ENCODE measurements around the gene PRXL2C. TPM values are rescaled to one million over a fixed set of nuclear protein-coding genes. Genes with fewer than 3 reads are reported as not detected.
"Not testable (repeated sequence)": the region's sequence is repeated elsewhere in the genome, so short reads cannot be mapped to it uniquely, and the experiment has no call there.

The PRXL2C gene
- total RNA-seq, 1 experiment from 2014 or later: 8.5 TPM

DNA sequence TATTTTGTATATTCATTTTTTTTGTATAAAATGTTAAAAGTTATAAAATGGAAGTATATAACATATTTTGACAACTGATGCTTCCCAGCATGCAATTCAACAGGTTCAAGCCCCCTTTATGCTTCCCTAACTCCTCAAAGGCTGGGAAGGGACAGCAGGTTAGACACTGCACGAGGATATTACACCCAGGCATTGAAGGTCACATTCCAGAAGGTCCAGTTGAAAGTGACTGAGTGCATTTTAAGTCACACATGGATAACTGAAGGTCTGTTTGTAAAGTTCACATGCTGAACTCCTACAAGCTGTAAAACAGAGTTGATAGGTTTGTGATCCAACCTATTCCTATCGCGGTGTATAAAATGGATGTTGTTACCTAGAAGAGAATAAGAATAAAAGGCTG, 13.6 kb downstream of the PRXL2C start:
- H3K4me2 ChIP-seq: no peak overlapping the region
- H3K36me3 ChIP-seq (ENCODE audit: low read depth): no peaks in the 10 kb centered on the region
- H4K20me1 ChIP-seq (ENCODE audit: insufficient read depth): no peaks in the 10 kb centered on the region
- ChIA-PET POLR2A (ENCODE audit: unreplicated experiment) (no interaction called here), CTCF (no interaction called here)
- no peaks in the 10 kb centered on the region for H3K27me3 ChIP-seq (ENCODE audit: insufficient read depth, low read depth)
- no peaks in the 10 kb centered on the region for H3K9me2 ChIP-seq (ENCODE audit: insufficient read depth)
- 0 out of 2 replicates have a peak, but pooled peaks cover 4% of the 10 kb centered on the region for H3F3A ChIP-seq (ENCODE audit: insufficient read depth, low read depth)
- H3K27ac ChIP-seq: no peak overlapping the region
- H3K4me1 ChIP-seq (replicated peaks; ENCODE audit: insufficient read depth): no peaks in the 10 kb centered on the region
- H3K9me3 ChIP-seq (ENCODE audit: insufficient read depth, low read depth): no peaks in the 10 kb centered on the region
- DNase-seq: no peak
- no peaks in the 10 kb centered on the region for H3K79me2 ChIP-seq (ENCODE audit: low read depth)
- no peak overlapping the region for H3K4me3 ChIP-seq
- no peak for TF ChIP-seq EZH2 (IDR thresholded peaks at IDR 0.05; ENCODE audit: low read depth)
- TF ChIP-seq CTCF (conservative IDR thresholded peaks at IDR 0.05): no peak
- intact Hi-C loops (cut with micrococcal nuclease; ENCODE audit: unreplicated experiment): no loop called here
- no peak overlapping the region for H2AFZ ChIP-seq
- no TSS peak for BruUV-seq (replicated peaks)

DNA sequence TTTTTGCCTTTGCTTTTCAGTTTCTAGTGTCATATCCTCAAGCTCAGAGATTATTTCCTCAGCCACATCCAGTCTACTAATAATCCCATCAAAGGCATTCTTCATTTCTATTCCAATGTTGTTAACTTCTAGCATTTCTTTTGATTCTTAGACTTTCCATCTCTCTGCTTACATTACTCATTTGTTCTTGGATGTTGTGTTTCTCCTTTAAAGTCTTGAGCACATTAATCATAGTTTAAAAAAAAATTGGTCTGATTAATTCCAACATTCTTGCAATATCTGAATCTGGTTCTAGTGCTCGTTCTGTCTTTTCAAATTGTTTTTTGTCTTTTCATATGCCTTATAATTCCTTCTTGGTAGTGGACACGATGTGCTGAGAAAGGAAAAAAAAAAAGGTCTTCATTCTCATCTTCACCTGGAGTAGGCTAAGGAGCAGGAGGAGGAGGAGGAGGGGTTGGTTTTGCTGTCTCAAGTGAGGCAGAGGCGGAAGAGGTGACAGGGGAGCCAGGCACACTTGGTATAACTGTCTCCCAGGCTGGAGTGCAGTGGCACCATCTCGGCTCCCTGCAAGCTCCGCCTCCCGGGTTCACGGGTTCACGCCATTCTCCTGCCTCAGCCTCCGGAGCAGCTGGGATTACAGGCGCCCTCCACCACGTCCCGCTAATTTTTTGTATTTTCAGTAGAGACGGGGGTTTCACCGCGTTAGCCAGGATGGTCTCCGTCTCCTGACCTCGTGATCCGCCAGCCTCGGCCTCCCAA, 16.3 kb downstream of the PRXL2C start:
- no peaks in the 10 kb centered on the region for H3K4me1 ChIP-seq (replicated peaks; ENCODE audit: insufficient read depth)
- no peak overlapping the region for H2AFZ ChIP-seq
- ChIA-PET CTCF (no interaction called here), POLR2A (ENCODE audit: unreplicated experiment) (no interaction called here)
- intact Hi-C loops (cut with micrococcal nuclease; ENCODE audit: unreplicated experiment): no loop called here
- H3K9me3 ChIP-seq (ENCODE audit: insufficient read depth, low read depth): no peaks in the 10 kb centered on the region
- H3K9me2 ChIP-seq (ENCODE audit: insufficient read depth): no peaks in the 10 kb centered on the region
- H3F3A ChIP-seq (ENCODE audit: insufficient read depth, low read depth): no peaks in the 10 kb centered on the region
- no peaks in the 10 kb centered on the region for H3K27me3 ChIP-seq (ENCODE audit: insufficient read depth, low read depth)
- H3K27ac ChIP-seq: no peak overlapping the region
- no peak overlapping the region for H3K4me3 ChIP-seq
- H4K20me1 ChIP-seq (ENCODE audit: insufficient read depth): no peaks in the 10 kb centered on the region
- H3K4me2 ChIP-seq: no peak overlapping the region
- no peak for TF ChIP-seq CTCF (conservative IDR thresholded peaks at IDR 0.05)
- TF ChIP-seq EZH2 (IDR thresholded peaks at IDR 0.05; ENCODE audit: low read depth): no peak
- DNase-seq: no peak
- no peaks in the 10 kb centered on the region for H3K79me2 ChIP-seq (ENCODE audit: low read depth)
- H3K36me3 ChIP-seq (ENCODE audit: low read depth): no peaks in the 10 kb centered on the region
- no TSS peak for BruUV-seq (replicated peaks)

- no peak for DNase-seq
- H3K27ac ChIP-seq: no peak overlapping the region
- CTCF ChIA-PET: interaction anchor here (0.9 kb wide), 1 partner anchor 309 kb away, joined by 5 read pairs; no protein-coding TSS in a partner anchor
- no peaks in the 10 kb centered on the region for H3K79me2 ChIP-seq (ENCODE audit: low read depth)
- no TSS peak for BruUV-seq (replicated peaks)
- TF ChIP-seq EZH2 (IDR thresholded peaks at IDR 0.05; ENCODE audit: low read depth) (no peak), CTCF (conservative IDR thresholded peaks at IDR 0.05) (no peak)
- no peaks in the 10 kb centered on the region for H4K20me1 ChIP-seq (ENCODE audit: insufficient read depth)
- no peaks in the 10 kb centered on the region for H3K9me2 ChIP-seq (ENCODE audit: insufficient read depth)
- H3K4me1 ChIP-seq (replicated peaks; ENCODE audit: insufficient read depth): no peaks in the 10 kb centered on the region
- no peak overlapping the region for H2AFZ ChIP-seq
- POLR2A ChIA-PET (ENCODE audit: unreplicated experiment): no interaction called here
- H3K9me3 ChIP-seq (ENCODE audit: insufficient read depth, low read depth): no peaks in the 10 kb centered on the region
- no peaks in the 10 kb centered on the region for H3K27me3 ChIP-seq (ENCODE audit: insufficient read depth, low read depth)
- H3K4me2 ChIP-seq: no peak overlapping the region
- no peaks in the 10 kb centered on the region for H3K36me3 ChIP-seq (ENCODE audit: low read depth)
- no peaks in the 10 kb centered on the region; the same call in 1 of the 2 replicates for H3F3A ChIP-seq (ENCODE audit: insufficient read depth, low read depth)
- no peak overlapping the region for H3K4me3 ChIP-seq
- intact Hi-C loops (cut with micrococcal nuclease; ENCODE audit: unreplicated experiment): no loop called here
Measured at GRCh38 chr9:96636368-96636767, 18.7 kb downstream of the PRXL2C start.

GRCh38 chr9:96633579-96633978, 21.5 kb downstream of the PRXL2C start:
- H3K9me3 ChIP-seq (ENCODE audit: insufficient read depth, low read depth); H3K4me3 ChIP-seq; BruUV-seq (replicated peaks); H3K27ac ChIP-seq; H3K79me2 ChIP-seq (ENCODE audit: low read depth); H3K9me2 ChIP-seq (ENCODE audit: insufficient read depth); H3K27me3 ChIP-seq (ENCODE audit: insufficient read depth, low read depth); H3K4me1 ChIP-seq (replicated peaks; ENCODE audit: insufficient read depth); DNase-seq; H4K20me1 ChIP-seq (ENCODE audit: insufficient read depth); H3K4me2 ChIP-seq; H2AFZ ChIP-seq; H3F3A ChIP-seq (ENCODE audit: insufficient read depth, low read depth); intact Hi-C loops (cut with micrococcal nuclease; ENCODE audit: unreplicated experiment); H3K36me3 ChIP-seq (ENCODE audit: low read depth); CTCF ChIA-PET: not testable (repeated sequence)
- POLR2A ChIA-PET (ENCODE audit: unreplicated experiment): interaction anchor here (0.6 kb wide), 1 partner anchor 119 kb away, joined by 3 read pairs; no protein-coding TSS in a partner anchor
